RWPE2 (cell line): ENCODE measurements around the gene PIK3R6.

Experiments used
- ATAC-seq: fragments of 200-7000 bp; cut with Tn5 transposase; 3 replicates; pipeline ENCODE4 v1.9.1; 2021; ENCODE audit warnings: low read depth
- DNase-seq: peaks from one replicate; pipeline ENCODE4 v3.0.0-alpha.2; 2020; ENCODE audit warnings: low spot score
- H3K27ac ChIP-seq: fragments of 450-650 bp; 2 replicates; pipeline ENCODE4 v1.5.1; 2017; ENCODE audit warnings: mild to moderate bottlenecking; ENCODE audit not compliant: poor library complexity, severe bottlenecking
- H3K27me3 ChIP-seq: fragments of 250-450 bp; sonication (Bioruptor Pico); 2 replicates; pipeline ENCODE4 v1.5.1; 2021; ENCODE audit warnings: mild to moderate bottlenecking, moderate library complexity; ENCODE audit not compliant: insufficient read depth, poor library complexity, severe bottlenecking
- H3K36me3 ChIP-seq: fragments of 250-450 bp; sonication (Bioruptor Pico); 2 replicates; pipeline ENCODE4 v1.5.1; 2020; ENCODE audit warnings: low read depth, mild to moderate bottlenecking, moderate library complexity
- H3K4me1 ChIP-seq: fragments of 250-450 bp; sonication (Bioruptor Pico); 2 replicates; pipeline ENCODE4 v1.5.1; 2021; ENCODE audit warnings: mild to moderate bottlenecking, moderate library complexity; ENCODE audit not compliant: insufficient read depth, poor library complexity, severe bottlenecking
- H3K4me3 ChIP-seq: fragments of 250-450 bp; sonication (Bioruptor Pico); 2 replicates; pipeline ENCODE4 v1.5.1; 2021; ENCODE audit warnings: mild to moderate bottlenecking, moderate library complexity; ENCODE audit not compliant: severe bottlenecking
- H3K9me3 ChIP-seq: fragments of 250-450 bp; sonication (Bioruptor Pico); 2 replicates; pipeline ENCODE4 v1.5.1; 2021; ENCODE audit warnings: mild to moderate bottlenecking, moderate library complexity; ENCODE audit not compliant: severe bottlenecking
- CTCF ChIP-seq: fragments of 450-650 bp; IDR thresholded peaks from one replicate; pipeline ENCODE4 v1.5.1; 2017; ENCODE audit warnings: mild to moderate bottlenecking, moderate library complexity; ENCODE audit not compliant: poor library complexity, severe bottlenecking

PIK3R6 gene

GRCh38 chr17:8905331-8905730, 37.9 kb upstream of the PIK3R6 start:
- H3K27me3 ChIP-seq: no peaks in the 10 kb centered on the region
- DNase-seq (no peak), ATAC-seq (no peak)
- no peak overlapping the region for H3K4me3 ChIP-seq
- H3K9me3 ChIP-seq: no peaks in the 10 kb centered on the region
- no peaks in the 10 kb centered on the region for H3K36me3 ChIP-seq
- H3K4me1 ChIP-seq: no peaks in the 10 kb centered on the region
- no peak for TF ChIP-seq CTCF
- H3K27ac ChIP-seq: no peak overlapping the region

DNA sequence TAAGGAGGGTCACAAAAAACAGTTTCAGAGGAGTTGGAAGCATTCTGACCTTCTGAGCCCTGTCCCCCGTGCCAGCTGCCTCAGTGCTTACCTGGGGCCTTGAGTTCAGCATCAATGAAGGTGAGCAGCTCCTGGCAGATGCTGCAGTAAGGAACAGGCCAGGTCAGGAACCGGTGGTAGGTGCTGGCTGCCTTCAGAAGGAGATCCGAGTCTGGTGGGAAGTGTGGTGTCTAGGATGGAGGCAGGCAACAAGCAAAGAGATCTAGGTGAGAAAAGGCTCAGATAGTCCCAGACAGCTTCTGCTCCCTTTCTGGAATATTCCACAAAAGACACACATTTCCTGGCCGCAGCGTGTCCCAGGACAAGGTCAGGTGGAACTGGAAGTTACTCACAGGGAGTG, 37.2 kb upstream of the PIK3R6 start:
- Histone ChIP-seq H3K4me3 (no peak overlapping the region), H3K4me1 (no peaks in the 10 kb centered on the region), H3K27me3 (no peaks in the 10 kb centered on the region), H3K9me3 (no peaks in the 10 kb centered on the region), H3K36me3 (no peaks in the 10 kb centered on the region), H3K27ac (no peak overlapping the region)
- DNase-seq (no peak), ATAC-seq (no peak)
- TF ChIP-seq CTCF: no peak

DNA sequence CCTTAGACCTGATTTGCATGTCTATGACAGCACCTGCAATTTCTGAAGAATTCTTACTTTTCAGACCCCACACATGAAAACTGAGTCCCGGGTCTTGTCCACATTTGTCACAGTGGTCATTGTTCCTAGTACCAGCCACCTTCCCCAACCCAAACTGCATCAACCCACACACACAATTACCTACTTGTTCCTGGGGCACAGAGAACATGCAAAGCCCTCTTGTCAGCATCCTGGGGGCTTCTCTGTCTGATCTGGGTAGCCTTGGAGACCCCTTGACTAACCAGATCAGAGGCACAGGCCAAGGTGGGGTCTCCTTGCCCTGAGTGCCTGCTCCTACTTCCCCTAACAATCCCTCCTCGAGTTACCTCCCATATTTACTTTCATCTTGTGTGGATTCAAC, 36.7 kb upstream of the PIK3R6 start:
- DNase-seq (no peak), ATAC-seq (no peak)
- Histone ChIP-seq H3K36me3 (no peaks in the 10 kb centered on the region), H3K27ac (no peak overlapping the region), H3K4me3 (no peak overlapping the region), H3K4me1 (no peaks in the 10 kb centered on the region), H3K9me3 (no peaks in the 10 kb centered on the region), H3K27me3 (no peaks in the 10 kb centered on the region)
- no peak for TF ChIP-seq CTCF

GRCh38 chr17:8900626-8901585, 33.4 kb upstream of the PIK3R6 start:
- no peak for DNase-seq
- no peaks in the 10 kb centered on the region for H3K36me3 ChIP-seq
- H3K27ac ChIP-seq: no peak overlapping the region
- TF ChIP-seq CTCF: no peak
- no peak for ATAC-seq
- no peaks in the 10 kb centered on the region for H3K4me1 ChIP-seq
- H3K27me3 ChIP-seq: no peaks in the 10 kb centered on the region
- H3K9me3 ChIP-seq: no peaks in the 10 kb centered on the region
- no peak overlapping the region for H3K4me3 ChIP-seq

DNA sequence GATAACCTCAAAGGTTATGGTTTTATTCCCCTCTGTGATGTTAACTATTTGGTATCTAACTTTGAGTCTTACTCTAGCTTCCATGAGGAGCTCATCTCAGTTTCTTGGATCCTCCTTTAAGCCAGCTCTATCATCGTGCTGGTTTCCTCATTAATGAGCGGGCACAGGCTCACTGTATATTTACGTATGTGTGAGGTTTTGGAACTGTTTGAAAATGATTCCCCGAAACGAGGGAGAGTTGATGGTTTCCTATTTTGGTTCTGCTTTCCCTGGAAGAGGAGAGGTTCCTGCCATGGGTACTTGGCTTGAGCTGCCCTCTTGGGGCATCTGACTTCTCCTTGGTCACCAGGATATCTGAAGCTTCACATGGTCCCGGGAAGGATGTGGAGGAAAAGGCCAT, 32.7 kb upstream of the PIK3R6 start:
- no peak for DNase-seq
- Histone ChIP-seq H3K9me3 (no peaks in the 10 kb centered on the region), H3K27me3 (no peaks in the 10 kb centered on the region), H3K27ac (no peak overlapping the region), H3K4me1 (no peaks in the 10 kb centered on the region), H3K36me3 (no peaks in the 10 kb centered on the region), H3K4me3 (no peak overlapping the region)
- TF ChIP-seq CTCF: no peak
- no peak for ATAC-seq
